ENCODE measurements around the gene USP28.

Gene USP28

DNA sequence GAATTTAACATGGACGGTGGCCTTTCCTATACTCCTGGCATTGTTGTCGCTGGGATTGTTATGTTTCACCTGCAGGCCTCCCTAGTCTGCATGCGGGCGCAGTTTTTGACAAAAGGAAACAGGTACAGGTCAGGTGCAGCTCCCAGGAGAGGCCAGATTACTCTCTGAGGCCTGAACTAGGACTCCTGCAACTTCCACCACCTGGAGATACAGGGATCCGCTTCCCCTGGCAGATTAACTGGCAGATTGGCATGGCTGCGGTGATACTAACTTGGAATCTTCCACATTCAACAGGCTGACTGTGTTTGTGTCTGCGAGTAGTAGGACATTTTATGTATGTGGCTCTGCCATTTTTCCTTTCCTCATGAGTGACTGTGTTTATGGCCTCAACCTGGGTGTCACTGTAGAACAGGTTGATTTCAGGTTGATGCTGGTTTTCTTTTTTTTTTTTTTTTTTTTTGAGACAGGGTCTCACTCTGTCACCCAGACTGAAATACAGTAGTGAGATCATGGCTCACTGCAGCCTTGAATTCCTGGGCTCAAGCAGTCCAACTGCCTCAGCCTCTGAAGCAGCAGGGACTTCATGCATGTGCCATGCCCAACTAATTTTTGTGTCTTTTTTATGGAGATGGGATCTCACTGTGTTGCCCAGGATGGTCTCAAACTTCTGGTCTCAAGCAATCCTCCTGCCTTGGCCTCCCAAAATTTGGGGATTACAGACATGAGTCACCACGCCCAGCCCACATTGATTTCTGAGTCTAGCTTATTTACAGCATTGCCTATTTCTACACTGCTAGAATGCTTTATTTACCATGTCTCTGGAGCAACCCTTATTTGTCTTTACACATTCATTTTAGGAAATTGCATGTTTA lies 1.7 kb upstream of the USP28 start:
- no peak for DNase-seq (ENCODE audit: low read depth)

DNA sequence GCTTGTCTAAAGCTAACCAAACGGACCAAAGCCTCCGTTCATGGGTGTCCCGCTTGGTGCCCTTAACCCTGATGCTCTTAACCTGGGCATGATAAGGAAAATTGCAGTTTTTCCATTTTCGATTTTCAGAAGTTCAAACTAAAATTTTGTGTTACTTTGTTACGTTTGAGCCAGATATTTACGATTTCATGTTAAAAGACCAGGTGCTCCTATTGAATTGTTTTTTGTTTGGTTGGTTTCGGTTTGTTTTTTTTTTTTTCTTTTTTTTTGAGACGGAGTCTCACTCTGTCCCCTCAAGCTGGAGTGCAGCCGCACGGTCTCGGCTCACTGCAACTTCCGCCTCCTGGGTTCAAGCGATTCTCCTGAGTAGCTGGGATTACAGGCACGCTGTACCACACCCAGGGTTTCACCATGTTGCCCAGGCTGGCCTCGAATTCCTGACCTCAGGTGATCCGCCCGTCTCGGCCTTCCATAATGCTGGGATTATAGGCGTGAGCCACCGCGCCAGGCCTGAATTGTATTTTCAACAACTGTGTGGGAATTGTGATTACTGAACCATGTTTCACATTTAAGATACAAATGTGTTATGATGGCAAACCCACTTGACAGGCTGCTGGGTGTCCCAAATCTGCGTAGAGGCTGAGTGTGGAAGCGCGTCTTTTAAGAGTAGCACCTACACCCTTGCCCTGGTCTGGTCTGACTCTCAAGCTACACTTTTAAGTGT lies 864 bp upstream of the USP28 start:
- no peak for DNase-seq (ENCODE audit: low read depth)

DNA sequence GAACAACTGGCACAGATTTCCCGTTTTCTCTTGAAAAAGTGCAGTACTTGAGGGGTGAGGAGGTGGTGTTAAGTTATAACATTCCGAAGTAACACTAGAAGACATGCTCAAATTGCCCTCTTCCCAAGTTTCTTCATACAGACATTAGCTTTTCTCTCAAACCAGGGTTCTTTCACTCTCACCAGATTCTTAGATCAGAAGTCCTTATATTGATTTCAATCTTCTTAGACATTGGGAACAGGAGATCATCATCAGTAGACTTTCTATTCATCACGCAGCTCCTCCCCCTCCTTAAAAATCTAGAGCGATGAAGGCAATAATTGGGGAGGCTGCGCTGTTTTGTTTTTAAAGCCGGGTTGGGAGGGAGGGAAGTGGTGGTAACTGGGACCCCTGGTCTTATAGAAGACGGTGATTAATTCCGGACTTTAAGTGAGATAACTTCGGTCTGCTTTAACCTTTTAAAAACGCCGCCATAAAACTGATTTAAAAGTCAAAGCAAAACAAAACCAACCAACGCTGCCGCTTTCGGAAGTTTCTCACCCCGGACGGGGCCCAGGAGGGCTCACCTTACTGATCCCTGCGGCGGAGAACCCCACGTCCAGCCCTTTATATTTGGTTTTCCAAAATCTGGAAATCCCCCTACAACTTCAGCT lies 665 bp downstream of the USP28 start:
- DNase-seq (ENCODE audit: low read depth), result no peak

DNA sequence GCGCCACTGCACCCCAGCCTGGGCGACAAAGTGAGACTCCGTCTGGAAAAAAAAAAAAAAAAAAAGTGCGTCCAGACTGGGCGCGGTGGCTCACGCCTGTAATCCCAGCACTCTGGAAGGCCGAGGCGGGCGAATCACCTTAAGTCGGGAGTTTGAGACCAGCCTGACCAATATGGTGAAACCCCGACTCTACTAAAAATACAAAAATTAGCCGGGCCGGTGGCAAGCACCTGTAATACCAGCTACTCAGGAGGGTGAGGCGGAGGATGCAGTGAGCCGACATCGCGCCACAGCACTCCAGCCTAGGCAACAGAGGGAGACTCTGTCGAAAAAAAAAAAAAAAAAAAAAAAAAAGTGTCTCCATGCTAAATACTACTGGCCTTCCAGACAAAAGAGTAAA lies 1.3 kb downstream of the USP28 start:
- no peak for DNase-seq (ENCODE audit: low read depth)

DNA sequence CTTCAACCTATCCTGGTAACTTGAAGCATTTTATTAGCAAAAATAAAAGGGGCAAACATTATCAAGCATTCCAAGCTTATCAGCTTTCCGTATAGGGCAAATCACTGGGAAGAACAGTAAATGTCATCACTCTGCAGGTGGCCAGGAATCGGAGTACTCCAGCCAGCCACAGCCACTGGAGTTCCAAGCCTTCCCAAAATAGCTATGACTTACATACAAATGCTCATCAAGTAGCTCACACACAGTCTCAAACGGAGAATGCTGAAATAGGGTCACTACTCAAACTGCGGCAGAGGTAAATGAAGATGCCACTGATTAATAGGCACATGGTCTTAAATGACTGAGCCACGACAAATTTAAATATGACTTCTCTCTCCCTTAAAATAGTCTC lies 2.1 kb downstream of the USP28 start:
- no peak for DNase-seq (ENCODE audit: low read depth)

DNA sequence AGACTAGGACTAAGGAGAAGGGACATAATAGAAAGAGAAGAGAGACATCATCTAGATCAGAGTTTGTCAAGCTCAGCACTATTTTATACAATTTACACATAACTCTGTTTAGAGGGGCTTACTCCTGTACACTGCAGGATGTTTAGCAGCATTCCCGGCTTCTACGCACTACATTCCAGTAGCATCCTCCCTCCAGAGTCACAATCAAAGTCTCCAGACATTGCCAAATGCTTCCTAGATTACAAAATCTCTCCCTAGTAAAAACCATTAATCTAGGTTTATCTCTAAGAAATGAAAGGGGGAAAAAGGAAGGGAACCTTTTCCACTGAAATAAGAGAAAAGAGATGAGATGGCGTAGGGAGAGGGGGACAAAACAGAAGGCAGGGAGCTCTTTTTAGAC lies 4.0 kb downstream of the USP28 start:
- no peak for DNase-seq (ENCODE audit: low read depth)

DNA sequence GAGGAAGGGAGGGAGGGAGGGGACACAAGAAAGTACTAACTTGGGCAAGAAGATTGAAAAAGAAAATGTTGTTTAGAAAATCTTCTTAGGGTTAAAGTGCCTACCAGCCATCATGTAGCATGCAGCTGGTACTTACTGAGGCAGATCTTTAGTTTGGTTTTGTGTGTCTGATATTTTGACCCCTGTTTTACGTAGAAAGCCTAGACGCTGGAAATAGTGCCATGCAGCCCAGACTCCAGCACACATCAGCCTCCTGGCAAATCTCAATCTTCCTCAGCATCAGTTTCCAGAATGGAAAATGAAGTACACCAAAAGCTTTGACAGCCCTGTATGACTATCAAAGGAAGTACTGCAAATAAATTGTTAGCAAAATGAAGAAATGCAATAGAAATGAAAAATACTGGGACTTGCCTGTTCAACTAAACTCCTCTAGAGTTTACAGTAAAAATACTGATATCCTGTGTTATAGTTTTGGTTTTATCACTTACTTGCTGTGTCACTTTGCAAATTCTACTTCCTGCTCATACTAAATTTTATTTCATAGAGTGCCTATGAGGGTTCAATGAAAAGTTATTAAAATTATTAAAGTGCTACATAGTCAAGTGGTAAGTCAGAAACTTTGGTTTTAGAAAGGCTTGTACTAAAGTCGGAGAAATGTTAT lies 7.4 kb downstream of the USP28 start:
- no peak for DNase-seq (ENCODE audit: low read depth)

DNA sequence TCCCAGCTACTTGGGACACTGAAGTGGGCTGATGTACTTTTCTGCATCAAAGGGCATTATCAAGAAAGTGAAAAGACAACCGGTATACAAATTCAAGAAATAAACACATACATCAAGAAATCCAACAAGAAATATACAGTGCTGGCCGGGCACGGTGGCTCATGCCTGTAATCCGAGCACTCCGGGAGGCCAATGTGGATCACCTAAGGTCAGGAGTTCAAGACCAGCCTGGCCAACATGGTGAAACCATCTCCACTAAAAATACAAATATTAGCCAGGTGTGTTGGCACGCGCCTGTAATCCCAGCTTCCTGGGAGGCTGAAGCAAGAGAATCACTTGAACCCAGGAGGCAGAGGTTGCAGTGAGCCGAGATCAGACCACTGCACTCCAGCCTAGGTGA lies 9.5 kb downstream of the USP28 start:
- DNase-seq (ENCODE audit: low read depth), result no peak

DNA sequence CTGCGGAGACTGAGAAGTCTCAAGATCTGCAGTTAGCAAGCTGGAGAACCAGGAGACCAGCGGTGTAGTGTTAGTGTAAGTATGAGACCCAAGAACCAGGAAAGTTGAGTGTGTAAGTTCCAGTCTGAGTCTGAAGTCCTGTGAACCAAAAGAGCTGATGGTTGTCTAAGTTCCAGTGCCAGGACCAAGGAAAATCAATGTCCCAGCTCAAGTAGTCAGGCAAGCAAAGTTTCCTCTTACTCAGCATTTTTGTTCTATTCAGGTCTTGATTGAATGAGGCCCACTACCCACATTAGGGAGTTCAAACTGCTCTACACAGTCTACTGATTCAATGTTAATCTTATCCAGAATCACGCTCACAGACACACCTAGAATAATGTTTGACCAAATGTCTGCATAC lies 11.0 kb downstream of the USP28 start:
- DNase-seq (ENCODE audit: low read depth), result no peak

DNA sequence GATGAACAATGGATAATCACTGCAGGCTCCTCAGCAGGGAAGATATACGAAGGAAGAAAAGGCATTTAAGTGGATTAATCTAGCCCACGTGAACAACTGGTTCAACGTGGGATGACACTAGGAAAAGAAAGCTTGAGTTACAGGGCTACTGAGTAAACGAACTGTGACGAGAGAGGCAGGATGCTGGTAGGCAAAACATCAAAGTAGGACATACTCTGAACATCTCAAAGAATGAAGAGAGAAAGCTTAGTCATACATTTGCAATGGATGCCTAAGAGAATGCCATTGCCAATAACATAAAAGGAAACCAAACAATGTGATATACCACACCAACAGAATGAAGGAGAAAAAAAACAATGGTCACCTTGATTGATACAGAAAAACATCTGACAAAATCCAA lies 12.9 kb downstream of the USP28 start:
- no peak for DNase-seq (ENCODE audit: low read depth)

DNA sequence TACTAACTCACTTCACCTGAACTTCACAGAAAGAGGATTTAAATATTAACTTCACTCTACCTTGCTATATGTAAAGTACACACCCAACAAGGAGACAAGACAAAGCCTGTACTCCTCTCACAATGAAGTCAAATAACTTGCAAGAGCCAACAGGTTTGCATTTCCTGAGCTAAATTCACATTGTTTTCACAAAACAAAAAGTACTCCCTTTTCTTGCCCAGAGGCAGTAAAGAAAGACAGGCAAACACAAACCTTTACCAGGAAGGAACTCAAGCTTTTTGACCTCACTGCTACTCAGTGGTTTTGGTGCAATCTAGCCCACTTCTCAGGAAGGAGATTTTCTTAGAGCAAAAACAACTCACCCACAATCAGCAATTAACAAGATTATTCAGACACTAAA lies 15.7 kb downstream of the USP28 start:
- DNase-seq (ENCODE audit: low read depth), result no peak

DNA sequence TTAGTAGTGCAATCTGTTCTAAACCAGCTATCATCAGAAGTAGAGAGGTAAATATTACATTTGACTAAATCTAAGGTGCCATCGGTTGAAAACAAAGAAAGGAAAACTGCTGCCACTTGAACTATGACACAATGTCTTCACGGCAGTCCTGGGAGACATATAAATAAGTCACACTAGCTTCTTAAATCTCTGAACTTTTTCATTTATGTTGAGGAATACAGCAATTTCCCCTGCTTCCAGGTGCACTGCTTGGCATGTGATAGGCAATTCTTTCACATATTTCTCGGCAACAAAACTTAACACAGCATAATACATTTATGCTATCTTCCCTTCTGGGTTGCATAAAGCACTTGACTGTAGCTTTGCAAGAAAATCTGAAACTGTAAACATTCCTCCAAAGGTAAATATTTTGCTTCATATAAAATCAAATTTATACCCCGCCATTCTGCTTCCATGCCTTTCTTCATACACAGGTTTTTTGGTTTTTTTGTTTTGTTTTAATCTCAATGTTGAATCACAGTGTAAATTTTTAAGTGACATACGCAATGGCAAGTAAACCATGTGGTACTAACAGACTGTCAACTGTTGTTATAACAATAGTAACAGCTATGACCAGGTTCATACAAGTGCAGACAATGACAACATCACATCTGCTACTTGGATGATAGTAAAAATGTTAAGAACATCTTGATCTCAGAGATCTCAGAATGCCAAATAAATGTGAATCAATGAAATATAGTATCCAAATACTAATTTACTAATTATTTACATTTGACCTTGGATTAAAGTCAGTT lies 18.2 kb downstream of the USP28 start:
- DNase-seq (ENCODE audit: low read depth), result no peak

DNA sequence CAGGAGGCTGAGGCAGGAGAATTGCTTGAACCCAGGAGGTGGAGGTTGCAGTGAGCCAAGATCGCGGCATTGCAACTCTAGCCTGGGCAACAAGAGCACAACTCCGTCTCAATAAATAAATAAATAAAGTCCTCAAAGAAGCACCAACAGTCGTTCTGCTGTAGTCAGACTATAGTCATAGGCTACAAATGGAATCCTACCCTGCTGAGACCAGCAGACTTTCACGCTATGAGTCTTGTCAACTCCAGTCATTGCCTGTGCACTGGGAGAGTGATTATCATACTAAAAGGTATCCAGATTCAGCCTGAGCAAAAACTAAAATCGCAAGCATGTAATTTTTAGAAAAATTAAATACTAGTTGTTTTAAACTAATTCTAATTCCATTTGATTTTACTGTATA lies 19.6 kb downstream of the USP28 start:
- no peak for DNase-seq (ENCODE audit: low read depth)

DNA sequence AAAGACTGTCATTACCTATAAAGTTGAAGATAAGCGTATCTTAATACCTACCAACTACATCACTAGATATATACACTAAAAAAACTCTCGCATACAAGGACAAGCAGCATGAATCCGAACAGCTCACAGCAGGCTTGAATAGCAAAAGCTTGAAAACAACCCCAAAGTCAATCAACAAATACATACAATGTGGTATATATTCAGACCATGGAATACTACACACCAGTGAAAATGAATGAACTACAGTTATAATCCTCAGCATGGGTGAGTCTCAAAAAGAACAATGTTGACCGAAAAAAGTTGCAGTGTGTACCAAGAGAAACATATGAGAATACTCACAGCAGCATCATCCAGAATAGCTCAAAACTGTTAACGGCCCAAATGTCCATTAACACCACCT lies 25.2 kb downstream of the USP28 start:
- DNase-seq (ENCODE audit: low read depth), result no peak

DNA sequence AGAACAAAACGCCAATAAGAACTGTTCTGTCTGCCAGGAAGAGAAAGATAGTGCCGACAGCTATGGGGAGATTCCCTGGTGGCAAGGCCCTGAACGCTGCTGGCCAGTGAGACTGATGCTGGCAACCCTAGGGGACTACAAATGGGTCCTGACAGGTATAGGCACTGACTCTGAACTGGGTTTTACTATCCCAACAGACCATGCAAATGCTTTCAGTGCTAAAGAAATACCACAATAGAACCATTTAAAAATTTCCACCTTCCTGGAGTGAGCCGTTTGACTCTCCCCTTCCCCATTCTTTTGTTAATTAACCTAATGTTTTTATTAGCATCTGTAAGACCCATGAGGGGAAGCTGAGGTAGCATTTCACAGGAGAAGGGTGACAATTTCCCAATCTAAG lies 25.7 kb downstream of the USP28 start:
- no peak for DNase-seq (ENCODE audit: low read depth)

DNA sequence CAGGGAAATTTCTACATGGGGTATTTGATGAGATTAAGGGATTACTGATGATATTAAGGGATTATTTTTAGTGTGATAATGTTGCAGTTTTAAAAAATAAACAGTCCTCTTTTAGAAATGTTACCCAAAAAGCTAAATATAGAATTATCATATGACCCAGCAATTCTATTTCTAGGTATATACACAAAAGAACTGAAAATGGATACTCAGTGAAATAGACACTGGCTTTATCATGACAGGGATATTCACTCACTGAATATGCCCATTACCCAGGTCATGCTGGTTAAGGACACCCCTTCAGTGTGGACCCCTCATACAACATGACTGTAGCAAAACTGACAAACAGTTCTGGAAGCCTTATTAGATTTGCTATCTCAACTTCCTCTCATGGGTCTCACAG lies 27.8 kb downstream of the USP28 start:
- no peak for DNase-seq (ENCODE audit: low read depth)

DNA sequence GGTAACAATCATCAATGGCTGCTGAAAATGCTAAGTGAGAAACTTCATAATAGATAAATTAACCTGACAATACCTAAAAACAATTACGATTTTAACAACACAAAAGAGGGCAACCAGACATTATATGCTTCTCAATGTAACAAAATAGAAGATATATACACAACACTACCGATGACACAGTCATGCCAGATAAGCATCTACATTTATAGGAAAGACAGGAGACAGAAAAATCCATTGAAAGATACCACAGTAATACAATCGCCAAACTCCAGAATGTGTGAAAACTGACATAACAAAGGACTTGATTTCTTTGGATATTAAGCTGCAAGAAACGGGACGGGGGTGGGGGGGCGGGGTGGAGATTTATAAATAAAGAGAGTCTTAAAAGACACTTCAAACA lies 28.3 kb downstream of the USP28 start:
- DNase-seq (ENCODE audit: low read depth), result no peak

DNA sequence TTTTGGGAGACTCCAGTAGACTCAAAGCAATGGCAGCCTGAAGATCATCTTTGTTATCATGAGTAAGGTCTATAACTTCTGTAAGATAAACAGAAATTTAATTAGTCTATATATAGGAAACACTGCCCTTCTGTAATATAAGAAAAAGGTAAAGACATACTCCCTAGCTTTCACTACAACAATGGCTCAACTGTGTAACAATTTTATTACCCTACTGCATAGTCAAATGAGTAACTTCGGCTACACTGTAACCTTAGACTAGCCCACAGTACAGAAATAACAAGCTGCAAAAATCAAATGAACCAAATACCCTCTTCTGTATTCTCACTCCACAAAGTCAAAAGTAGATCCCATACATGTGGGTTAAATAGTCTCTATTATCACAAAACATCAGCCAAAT lies 33.7 kb downstream of the USP28 start:
- no peak for DNase-seq (ENCODE audit: low read depth)

DNA sequence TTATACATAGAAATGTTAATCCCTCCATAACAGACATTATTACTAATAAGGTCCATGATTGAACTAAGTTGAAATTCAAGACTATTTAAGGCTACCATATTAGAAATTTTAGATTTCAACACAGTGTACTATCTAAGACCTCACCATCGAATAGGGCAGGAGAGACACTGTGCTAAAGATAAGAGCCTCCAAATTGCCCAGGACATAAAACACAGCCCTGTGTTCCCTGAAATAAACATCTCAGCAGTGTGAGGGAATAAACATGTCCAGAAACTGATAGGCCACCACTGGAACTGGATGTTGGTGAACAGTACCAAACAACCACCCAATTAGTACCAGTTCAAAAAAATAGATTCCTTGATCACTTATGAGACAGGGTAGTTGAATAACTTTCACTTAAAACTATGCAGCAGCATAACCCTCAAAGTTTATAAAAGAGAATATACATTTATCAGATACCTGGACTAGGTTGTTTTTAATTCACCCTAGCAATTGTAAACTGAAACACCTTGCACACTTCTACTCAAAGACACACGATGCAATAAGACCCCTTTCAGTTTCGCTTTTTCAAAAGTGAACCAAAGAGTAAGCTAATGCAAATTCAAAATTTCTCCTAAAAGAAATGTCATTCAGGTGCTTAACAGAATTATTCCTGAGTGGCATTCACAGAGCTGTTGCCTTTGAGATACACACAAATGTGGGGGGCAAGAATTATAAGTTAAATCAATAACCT lies 34.3 kb downstream of the USP28 start:
- no peak for DNase-seq (ENCODE audit: low read depth)

DNA sequence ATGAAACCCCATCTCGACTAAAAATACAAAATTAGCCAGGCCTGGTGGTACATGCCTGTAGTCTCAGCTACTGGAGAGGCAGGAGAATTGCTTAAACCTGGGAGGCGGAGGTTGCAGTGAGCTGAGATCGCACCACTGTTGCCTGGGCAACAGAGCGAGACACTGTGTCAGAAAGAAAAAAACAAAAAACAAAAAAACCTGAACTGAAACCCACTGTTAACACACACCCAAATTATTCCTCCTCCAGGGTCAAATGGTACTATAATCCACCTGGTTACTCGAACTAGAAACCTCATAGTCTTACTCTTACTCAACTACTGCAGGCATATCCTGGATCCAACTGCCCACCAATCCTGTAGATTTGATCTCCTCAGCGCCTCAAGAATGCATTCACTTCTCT lies 35.5 kb downstream of the USP28 start:
- DNase-seq (ENCODE audit: low read depth), result no peak

DNA sequence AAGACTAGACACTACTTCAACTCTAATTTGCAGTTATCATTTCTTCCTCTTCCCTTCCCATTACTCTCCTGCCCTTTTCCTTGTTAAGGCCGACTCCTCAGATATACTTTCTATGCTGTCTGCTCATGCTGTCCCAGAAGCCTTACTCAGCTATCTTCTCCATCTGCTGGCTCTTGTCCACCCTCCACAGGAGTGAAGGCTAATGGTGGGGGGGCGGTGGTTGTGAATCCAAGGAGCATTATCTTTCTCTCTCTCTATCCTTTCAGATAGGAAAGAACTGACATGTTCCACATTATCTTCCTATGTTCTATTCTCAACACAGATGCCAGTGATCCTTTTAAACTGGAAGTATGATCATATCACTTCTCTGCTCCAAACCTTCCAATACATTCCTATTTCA lies 37.4 kb downstream of the USP28 start:
- DNase-seq (ENCODE audit: low read depth), result no peak
